B cell (primary cell): Measurements from ENCODE around the gene TAS2R13. TPM values are rescaled to one million over a fixed set of nuclear protein-coding genes. Genes with fewer than 3 reads are reported as not detected.

ENCODE experiments used
- ATAC-seq: fragments of 200-7000 bp; cut with Tn5 transposase; one replicate; pipeline ENCODE4 v1.10.0; 2021; ENCODE audit warnings: low read depth, mild to moderate bottlenecking, moderate number of reproducible peaks, moderate library complexity
- CTCF ChIA-PET: fragments of 350-600 bp; sonication (Branson Sonifier 250); formaldehyde crosslinking; loops from one replicate; lab custom pipeline; 2021; ENCODE audit warnings: antibody characterized with exemption, inconsistent platforms; lab: Charles Lee
- POLR2A ChIA-PET: fragments of 350-600 bp; sonication (Branson Sonifier 250); formaldehyde crosslinking; loops from one replicate; lab custom pipeline; 2021; ENCODE audit warnings: antibody characterized with exemption; lab: Charles Lee
- DNase-seq: peaks from one replicate; pipeline ENCODE4 v3.0.0; 2013
- H2AFZ ChIP-seq: 2 replicates; pipeline ENCODE4 v1.6.1; 2012; ENCODE audit warnings: mild to moderate bottlenecking, low read depth, low read length; ENCODE audit not compliant: insufficient read depth, poor library complexity, severe bottlenecking
- H3K27ac ChIP-seq, 2 donors: 1 replicate in 1 of 2; 2 replicates in 1 of 2; pipeline ENCODE4 v1.5.1; 2012 to 2013; ENCODE audit warnings: low read length in 2 of 2, mild to moderate bottlenecking in 2 of 2, moderate library complexity in 1 of 2
- H3K27me3 ChIP-seq, 4 experiments: fragments of 200-600 bp in 1 of 4; sonication (generic) in 1 of 4; replicated peaks in 1 of 4; 1 replicate in 2 of 4; 2 replicates in 2 of 4; pipeline versions ENCODE4 v1.6.1 to v1.7.0; 2013 to 2016; ENCODE audit warnings: low read length in 3 of 4, mild to moderate bottlenecking in 2 of 4, mixed read lengths in 1 of 4, moderate library complexity in 1 of 4; ENCODE audit not compliant: insufficient read depth in 4 of 4, control insufficient read depth in 3 of 4; ENCODE audit errors: control extremely low read depth in 1 of 4
- H3K36me3 ChIP-seq, 2 experiments: replicated peaks in 1 of 2; 1 replicate in 1 of 2; 2 replicates in 1 of 2; pipeline versions ENCODE4 v1.6.1 to v1.7.1; 2013; ENCODE audit warnings: low read length in 1 of 2; ENCODE audit not compliant: insufficient read depth in 2 of 2, control insufficient read depth in 1 of 2; ENCODE audit errors: control extremely low read depth in 1 of 2, extremely low read depth in 1 of 2
- H3K4me1 ChIP-seq, 2 donors: fragments of 200-600 bp in 1 of 2; sonication (generic) in 1 of 2; 1 replicate in 1 of 2; 2 replicates in 1 of 2; pipeline versions ENCODE4 v1.5.1 to v1.6.1; 2013 to 2017; ENCODE audit warnings: low read length in 2 of 2; ENCODE audit not compliant: control insufficient read depth in 2 of 2, insufficient read depth in 2 of 2
- H3K4me2 ChIP-seq: replicated peaks from 2 replicates; pipeline ENCODE3; 2012; ENCODE audit warnings: mild to moderate bottlenecking, low read depth, low read length; ENCODE audit not compliant: poor library complexity, severe bottlenecking
- H3K4me3 ChIP-seq, 5 experiments: fragments of 200-600 bp in 1 of 5; sonication (generic) in 1 of 5; 1 replicate in 3 of 5; 2 replicates in 2 of 5; pipeline versions ENCODE4 v1.5.1 to v1.7.0; 2011 to 2016; ENCODE audit warnings: low read length in 4 of 5, mild to moderate bottlenecking in 4 of 5, low read depth in 2 of 5, control low read depth in 1 of 5, moderate library complexity in 1 of 5; ENCODE audit not compliant: insufficient read depth in 1 of 5; ENCODE audit errors: control extremely low read depth in 1 of 5, extremely low read depth in 1 of 5
- H3K79me2 ChIP-seq: fragments of 200-600 bp; sonication (generic); one replicate; pipeline ENCODE4 v1.6.0; 2016; ENCODE audit warnings: low read length; ENCODE audit not compliant: control insufficient read depth, insufficient read depth
- H3K9ac ChIP-seq: fragments of 200-600 bp; sonication (generic); 2 replicates; pipeline ENCODE4 v1.6.1; 2017; ENCODE audit warnings: mild to moderate bottlenecking, low read length, moderate library complexity
- H3K9me3 ChIP-seq, 3 donors: one replicate each; pipeline versions ENCODE4 v1.6.1 to v1.7.1; 2013; ENCODE audit warnings: low read length in 2 of 3; ENCODE audit not compliant: control insufficient read depth in 2 of 3, insufficient read depth in 1 of 3; ENCODE audit errors: control extremely low read depth in 1 of 3
- H4K20me1 ChIP-seq: 2 replicates; pipeline ENCODE4 v1.6.0; 2012; ENCODE audit warnings: mild to moderate bottlenecking, low read length; ENCODE audit not compliant: insufficient read depth, control insufficient read depth, poor library complexity, severe bottlenecking
- H3K27ac Mint-ChIP-seq: one replicate; pipeline ENCODE4 v1.8.0; 2021; ENCODE audit warnings: mixed read lengths
- H3K27me3 Mint-ChIP-seq: one replicate; pipeline ENCODE4 v1.8.0; 2021; ENCODE audit warnings: mixed read lengths
- H3K4me1 Mint-ChIP-seq: one replicate; pipeline ENCODE4 v1.8.0; 2021; ENCODE audit warnings: mixed read lengths
- H3K4me3 Mint-ChIP-seq: one replicate; pipeline ENCODE4 v1.8.0; 2021; ENCODE audit warnings: mixed read lengths
- H3K9me3 Mint-ChIP-seq: one replicate; pipeline ENCODE4 v1.8.0; 2022; ENCODE audit warnings: mixed read lengths; ENCODE audit not compliant: insufficient read depth
- EZH2 ChIP-seq: IDR thresholded peaks from 2 replicates; pipeline ENCODE4 v1.6.1; 2012; ENCODE audit warnings: borderline replicate concordance, low read depth, mild to moderate bottlenecking, moderate library complexity, low read length; ENCODE audit not compliant: insufficient read depth, poor library complexity, severe bottlenecking
- WGBS: methylation state at CpG from one replicate; pipeline ENCODE4 v1.1.5; 2013; ENCODE audit warnings: missing lambda C conversion rate; ENCODE audit not compliant: insufficient coverage; 5-methylcytosine and 5-hydroxymethylcytosine counted together
- intact Hi-C: fragments of 100-400 bp; cut with micrococcal nuclease; formaldehyde crosslinking; loops from one replicate; pipeline ENCODE4 v1.10.0; 2022
- polyA plus RNA-seq: library from polyadenylated mRNA; depleted of rRNA; stranded (reverse); fragments of >200 nt; gene quantifications from 2 replicates; pipeline ENCODE4 v1.2.3, GENCODE V29; 2012
- total RNA-seq, 2 donors: library from RNA; stranded (reverse); fragments of 120-200 nt in 1 of 2; gene quantifications; 1 replicate in 1 of 2; 2 replicates in 1 of 2; pipeline versions ENCODE4 v1.2.3 to v1.2.4, GENCODE V29; 2013 to 2022
- TF ChIP-seq, protein P1 (sequence below): fragments of 200-600 bp; IDR thresholded peaks from one replicate; pipeline ENCODE4 v1.8.0; 2022; ENCODE audit warnings: antibody characterized with exemption, mild to moderate bottlenecking

Gene TAS2R13
- total and polyA plus RNA-seq, 2 donors (not counting 1 experiment from before 2014, with no cell fraction given) = 0.06 to 0.96 TPM

DNA sequence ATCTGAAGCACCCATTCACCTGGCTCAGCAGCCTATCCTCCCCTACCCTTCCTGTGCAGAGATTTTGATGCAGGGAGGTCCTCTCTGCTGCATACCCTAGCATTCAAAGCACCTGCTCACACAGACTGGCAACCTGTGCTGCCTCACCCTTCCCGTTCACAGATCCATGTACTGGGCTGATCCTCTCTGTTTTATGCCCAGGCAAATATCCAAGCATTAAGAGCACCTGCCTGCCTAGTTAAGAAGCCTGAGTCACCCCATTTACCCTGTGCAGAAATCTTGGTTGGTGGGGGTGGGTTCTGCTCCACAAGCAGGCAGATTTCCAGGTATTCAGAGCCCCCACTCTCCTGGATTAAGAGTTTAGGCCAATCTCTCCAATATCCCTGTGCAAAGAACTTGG, 8.4 kb downstream of the TAS2R13 start:
- whole genome bisulfite sequencing = 100% methylated on average over 1 of the region's 1 CpG
- Mint-ChIP-seq H3K27ac (no peak overlapping the region), H3K4me1 (no peaks in the 10 kb centered on the region), H3K9me3 (peaks cover 16% of the 10 kb centered on the region), H3K27me3 (no peaks in the 10 kb centered on the region), H3K4me3 (no peak overlapping the region)
- CTCF ChIA-PET = interaction anchor here (0.6 kb wide), 1 partner anchor 671 kb away, joined by 3 read pairs; no protein-coding TSS in a partner anchor
- Histone ChIP-seq H3K4me1 (no peaks in the 10 kb centered on the region), H4K20me1 (no peaks in the 10 kb centered on the region), H3K36me3 (no peaks in the 10 kb centered on the region), H3K9me3 (peaks cover 6 to 32% (median 12%) of the 10 kb centered on the region in 3 donors), H3K4me3 (no peak overlapping the region), H3K79me2 (no peaks in the 10 kb centered on the region), H3K27ac (no peak overlapping the region), H3K9ac (no peak overlapping the region), H2AFZ (no peak overlapping the region), H3K4me2 (no peak overlapping the region), H3K27me3 (no peaks in the 10 kb centered on the region)
- POLR2A ChIA-PET = no interaction called here
- ATAC-seq (no peak), DNase-seq (no peak)
- intact Hi-C loops = no loop called here
- TF ChIP-seq, protein P1, sequence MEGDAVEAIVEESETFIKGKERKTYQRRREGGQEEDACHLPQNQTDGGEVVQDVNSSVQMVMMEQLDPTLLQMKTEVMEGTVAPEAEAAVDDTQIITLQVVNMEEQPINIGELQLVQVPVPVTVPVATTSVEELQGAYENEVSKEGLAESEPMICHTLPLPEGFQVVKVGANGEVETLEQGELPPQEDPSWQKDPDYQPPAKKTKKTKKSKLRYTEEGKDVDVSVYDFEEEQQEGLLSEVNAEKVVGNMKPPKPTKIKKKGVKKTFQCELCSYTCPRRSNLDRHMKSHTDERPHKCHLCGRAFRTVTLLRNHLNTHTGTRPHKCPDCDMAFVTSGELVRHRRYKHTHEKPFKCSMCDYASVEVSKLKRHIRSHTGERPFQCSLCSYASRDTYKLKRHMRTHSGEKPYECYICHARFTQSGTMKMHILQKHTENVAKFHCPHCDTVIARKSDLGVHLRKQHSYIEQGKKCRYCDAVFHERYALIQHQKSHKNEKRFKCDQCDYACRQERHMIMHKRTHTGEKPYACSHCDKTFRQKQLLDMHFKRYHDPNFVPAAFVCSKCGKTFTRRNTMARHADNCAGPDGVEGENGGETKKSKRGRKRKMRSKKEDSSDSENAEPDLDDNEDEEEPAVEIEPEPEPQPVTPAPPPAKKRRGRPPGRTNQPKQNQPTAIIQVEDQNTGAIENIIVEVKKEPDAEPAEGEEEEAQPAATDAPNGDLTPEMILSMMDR = no peak
- TF ChIP-seq EZH2 = no peak

DNA sequence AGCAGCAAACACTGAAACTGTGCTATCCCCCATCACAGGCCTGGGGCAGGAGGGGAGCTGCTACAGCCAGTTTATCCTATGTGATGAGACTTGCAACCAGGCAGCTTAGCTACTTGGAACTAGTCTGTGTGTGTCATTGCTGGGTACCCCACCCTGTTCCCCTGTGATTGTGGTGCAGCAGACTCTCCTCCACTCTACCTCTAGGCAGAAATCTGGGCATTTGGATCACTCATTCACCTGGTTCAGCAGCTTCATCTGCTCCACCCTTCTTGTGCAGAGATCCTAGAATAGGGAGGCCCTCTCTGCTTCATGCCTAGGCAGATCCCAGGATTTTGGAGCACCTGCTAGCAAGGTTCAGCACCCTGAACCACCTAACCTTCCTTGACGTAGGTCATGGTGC, 8.8 kb downstream of the TAS2R13 start:
- H2AFZ ChIP-seq = no peak overlapping the region
- TF ChIP-seq, protein P1 = no peak
- no peak for TF ChIP-seq EZH2
- H3K4me3 Mint-ChIP-seq = no peak overlapping the region
- H3K27me3 ChIP-seq = no peaks in the 10 kb centered on the region
- H3K27ac ChIP-seq = no peak overlapping the region
- peaks cover 4 to 32% (median 12%) of the 10 kb centered on the region in 3 donors for H3K9me3 ChIP-seq
- peaks cover 16% of the 10 kb centered on the region for H3K9me3 Mint-ChIP-seq
- H3K9ac ChIP-seq = no peak overlapping the region
- ATAC-seq = no peak
- H4K20me1 ChIP-seq = no peaks in the 10 kb centered on the region
- no peak overlapping the region for H3K4me2 ChIP-seq
- H3K27ac Mint-ChIP-seq = no peak overlapping the region
- H3K36me3 ChIP-seq = no peaks in the 10 kb centered on the region
- intact Hi-C loops = no loop called here
- POLR2A ChIA-PET = no interaction called here
- no peaks in the 10 kb centered on the region for H3K79me2 ChIP-seq
- no peaks in the 10 kb centered on the region for H3K4me1 ChIP-seq
- CTCF ChIA-PET = interaction anchor here (0.6 kb wide), 1 partner anchor 671 kb away, joined by 3 read pairs; no protein-coding TSS in a partner anchor
- no peaks in the 10 kb centered on the region for H3K27me3 Mint-ChIP-seq
- 100% methylated on average over 1 of the region's 1 CpG for WGBS
- H3K4me1 Mint-ChIP-seq = no peaks in the 10 kb centered on the region
- H3K4me3 ChIP-seq = no peak overlapping the region
- DNase-seq = no peak
